ENCODE data around the gene PLAAT3. TPM values are rescaled to one million over a fixed set of nuclear protein-coding genes. Genes with fewer than 3 reads are reported as not detected.

Gene PLAAT3
- polyA plus RNA-seq, 1 of the 3 experiments (the other 2 are of a cell fraction), result 44.0 TPM

DNA sequence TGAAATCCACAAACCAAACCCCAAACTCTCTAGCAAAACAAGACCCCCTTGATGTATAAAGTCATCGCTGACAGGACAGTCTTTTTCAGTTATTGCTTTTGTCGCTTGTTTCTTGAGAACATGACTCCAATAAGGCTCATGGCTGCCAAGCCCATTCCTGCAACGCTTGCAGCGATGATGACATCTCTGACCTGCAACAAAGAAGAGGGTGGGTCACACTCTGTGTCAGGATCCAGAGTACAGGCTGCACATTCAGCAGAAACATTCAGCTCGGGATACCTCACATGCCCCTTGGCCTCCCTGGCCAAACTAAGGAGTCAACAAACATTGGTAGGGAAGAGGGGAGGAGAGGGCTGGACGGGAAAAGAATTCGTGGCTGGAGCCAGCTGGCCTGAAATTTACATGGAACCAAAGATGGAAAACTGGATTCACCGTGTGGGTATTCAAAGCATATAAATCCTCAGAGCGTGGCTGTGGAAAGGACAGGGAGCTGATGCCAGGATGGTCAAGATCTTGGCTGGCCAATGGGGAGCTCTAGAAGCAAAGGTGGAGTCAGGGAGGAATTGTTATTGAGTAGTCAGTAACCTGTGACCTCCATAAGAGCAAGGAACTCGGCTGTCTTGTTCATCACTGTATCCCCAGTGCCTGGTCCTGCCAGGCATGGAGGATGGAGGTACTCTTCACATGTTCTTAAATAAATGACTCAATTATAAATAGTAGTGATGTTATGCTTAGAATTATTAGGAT is 39.2 kb downstream of the PLAAT3 start:
- H3K27me3 ChIP-seq (ENCODE audit: insufficient read depth), result no peaks in the 10 kb centered on the region
- 85% methylated on average over 10 of the region's 10 CpGs for WGBS (ENCODE audit: low lambda C conversion rate)
- no peaks in the 10 kb centered on the region for H4K20me1 ChIP-seq (ENCODE audit: insufficient read depth)
- no peaks in the 10 kb centered on the region for H3F3A ChIP-seq (replicated peaks; ENCODE audit: insufficient read depth)
- H3K9me3 ChIP-seq, result no peaks in the 10 kb centered on the region
- no peak overlapping the region for H3K4me2 ChIP-seq
- no peaks in the 10 kb centered on the region for H3K9me2 ChIP-seq
- H3K79me2 ChIP-seq (ENCODE audit: insufficient read depth), result no peaks in the 10 kb centered on the region
- H3K9ac ChIP-seq, result no peak overlapping the region
- POLR2A ChIA-PET, result no interaction called here
- no peak overlapping the region for H3K4me3 ChIP-seq (ENCODE audit: low read depth in 2 of 2, low read length in 1 of 2)
- CTCF ChIA-PET, result interaction anchor here (0.7 kb wide), 1 partner anchor 18 kb away, joined by 3 read pairs; no protein-coding TSS in a partner anchor
- H3K4me1 ChIP-seq (ENCODE audit: control insufficient read depth in 1 of 2, insufficient read depth in 2 of 2, low read depth in 1 of 2, low read length in 1 of 2), result no peaks in the 10 kb centered on the region
- no peak overlapping the region for H2AFZ ChIP-seq (ENCODE audit: low read depth)
- no peak overlapping the region for H3K27ac ChIP-seq (ENCODE audit: low read depth in 2 of 2, low read length in 1 of 2)
- DNase-seq, result no peak
- H3K36me3 ChIP-seq (replicated peaks in 1 of 2; ENCODE audit: control insufficient read depth in 1 of 2, insufficient read depth in 2 of 2, low read length in 1 of 2), result peaks cover 0 to 2% of the 10 kb centered on the region in 2 experiments
- TF ChIP-seq FOXM1 (IDR thresholded peaks at IDR 0.05; ENCODE audit: low read depth), result no peak
- no peak for TF ChIP-seq EP300 (IDR thresholded peaks at IDR 0.05; ENCODE audit: borderline replicate concordance in 1 of 2, low read depth in 1 of 2, low read length in 1 of 2)
- no peak for TF ChIP-seq TEAD4 (IDR thresholded peaks at IDR 0.05; ENCODE audit: borderline replicate concordance, insufficient read depth)
- no peak for TF ChIP-seq RXRA (IDR thresholded peaks at IDR 0.05; ENCODE audit: borderline replicate concordance, low read depth)
- no peak for TF ChIP-seq MXI1 (IDR thresholded peaks at IDR 0.05; ENCODE audit: low read depth, low read length)
- TF ChIP-seq, protein P1, sequence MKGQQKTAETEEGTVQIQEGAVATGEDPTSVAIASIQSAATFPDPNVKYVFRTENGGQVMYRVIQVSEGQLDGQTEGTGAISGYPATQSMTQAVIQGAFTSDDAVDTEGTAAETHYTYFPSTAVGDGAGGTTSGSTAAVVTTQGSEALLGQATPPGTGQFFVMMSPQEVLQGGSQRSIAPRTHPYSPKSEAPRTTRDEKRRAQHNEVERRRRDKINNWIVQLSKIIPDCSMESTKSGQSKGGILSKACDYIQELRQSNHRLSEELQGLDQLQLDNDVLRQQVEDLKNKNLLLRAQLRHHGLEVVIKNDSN (IDR thresholded peaks at IDR 0.05; ENCODE audit: borderline replicate concordance, low read depth), result no peak
- no peak for TF ChIP-seq POLR2AphosphoS5 (IDR thresholded peaks at IDR 0.05; ENCODE audit: low read depth, low read length)
- TF ChIP-seq ELF1 (IDR thresholded peaks at IDR 0.05), result no peak

DNA sequence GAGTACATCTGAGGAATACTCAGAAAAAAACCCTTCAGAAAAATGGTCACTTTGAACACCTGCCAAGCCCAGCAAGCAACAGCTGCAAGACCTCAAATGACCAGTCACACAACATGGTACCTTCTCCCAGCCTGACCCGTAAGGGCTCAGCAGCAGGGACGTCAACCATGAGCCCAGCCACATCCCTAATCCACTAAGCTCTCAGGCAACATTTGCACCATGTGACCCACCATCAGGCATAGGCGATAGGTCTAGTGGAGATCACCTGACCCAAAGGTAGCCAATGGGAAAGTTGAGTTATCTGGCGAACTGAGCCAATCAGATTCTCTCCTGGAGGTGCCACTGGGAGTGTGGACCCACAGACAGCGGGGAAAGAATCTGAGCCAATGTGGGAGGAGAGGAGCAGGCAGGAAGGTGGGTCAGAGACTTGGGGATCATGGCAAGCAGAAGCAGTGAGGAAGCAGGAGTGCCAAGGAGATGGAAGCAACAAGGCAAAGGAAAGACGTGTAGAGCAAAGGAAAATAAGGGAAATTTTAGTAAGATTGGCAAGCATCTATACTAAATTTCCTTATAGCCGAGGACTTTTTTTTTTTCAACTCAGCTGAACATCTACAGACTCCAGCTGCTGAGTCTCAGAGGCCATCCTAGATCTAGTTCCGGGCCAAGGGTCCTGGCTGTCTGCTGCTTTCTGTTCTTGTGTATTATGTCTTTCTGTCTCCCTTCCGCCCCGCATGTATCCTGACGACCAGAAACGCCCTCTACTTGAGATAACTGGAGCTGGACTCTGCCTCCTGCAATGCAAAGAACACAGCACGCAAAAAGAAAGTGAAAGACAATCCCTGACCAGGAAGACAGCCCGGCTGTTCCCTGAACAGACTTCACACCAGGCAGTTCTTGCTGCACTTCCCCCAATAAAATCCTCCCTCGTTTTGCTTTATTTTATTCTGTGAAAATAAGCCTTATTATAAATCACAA is 40.1 kb downstream of the PLAAT3 start:
- no peaks in the 10 kb centered on the region for H3K27me3 ChIP-seq (ENCODE audit: insufficient read depth)
- H3K9me3 ChIP-seq, result no peaks in the 10 kb centered on the region
- H3K9me2 ChIP-seq, result no peaks in the 10 kb centered on the region
- H2AFZ ChIP-seq (ENCODE audit: low read depth), result no peak overlapping the region
- no peaks in the 10 kb centered on the region for H3K36me3 ChIP-seq (replicated peaks in 1 of 2; ENCODE audit: control insufficient read depth in 1 of 2, insufficient read depth in 2 of 2, low read length in 1 of 2)
- H4K20me1 ChIP-seq (ENCODE audit: insufficient read depth), result no peaks in the 10 kb centered on the region
- H3K27ac ChIP-seq (ENCODE audit: low read depth in 2 of 2, low read length in 1 of 2), result no peak overlapping the region
- ChIA-PET POLR2A (no interaction called here), CTCF (no interaction called here)
- no peaks in the 10 kb centered on the region for H3F3A ChIP-seq (replicated peaks; ENCODE audit: insufficient read depth)
- no peak overlapping the region for H3K4me3 ChIP-seq (ENCODE audit: low read depth in 2 of 2, low read length in 1 of 2)
- H3K4me2 ChIP-seq, result no peak overlapping the region
- no peak for DNase-seq
- 89% methylated on average over 12 of the region's 15 CpGs for WGBS (ENCODE audit: low lambda C conversion rate)
- no peak overlapping the region for H3K9ac ChIP-seq
- TF ChIP-seq MXI1 (IDR thresholded peaks at IDR 0.05; ENCODE audit: low read depth, low read length), result no peak
- TF ChIP-seq CHD2 (IDR thresholded peaks at IDR 0.05; ENCODE audit: low read length, partially characterized antibody), result no peak
- TF ChIP-seq TEAD4 (IDR thresholded peaks at IDR 0.05; ENCODE audit: borderline replicate concordance, insufficient read depth), result no peak
- no peak for TF ChIP-seq YY1 (IDR thresholded peaks at IDR 0.05; ENCODE audit: low read depth)
- no peak for TF ChIP-seq SIN3A (IDR thresholded peaks at IDR 0.05; ENCODE audit: borderline replicate concordance, low read depth, low read length)
- TF ChIP-seq TCF12 (IDR thresholded peaks at IDR 0.05), result no peak
- TF ChIP-seq RAD21 (IDR thresholded peaks at IDR 0.05; ENCODE audit: low read length), result no peak
- no peak for TF ChIP-seq CTCF (IDR thresholded peaks at IDR 0.05)
- TF ChIP-seq, protein P2, sequence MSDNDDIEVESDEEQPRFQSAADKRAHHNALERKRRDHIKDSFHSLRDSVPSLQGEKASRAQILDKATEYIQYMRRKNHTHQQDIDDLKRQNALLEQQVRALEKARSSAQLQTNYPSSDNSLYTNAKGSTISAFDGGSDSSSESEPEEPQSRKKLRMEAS (IDR thresholded peaks at IDR 0.05; ENCODE audit: low read depth), result no peak
- H3K79me2 ChIP-seq (ENCODE audit: insufficient read depth), result no peaks in the 10 kb centered on the region
- H3K4me1 ChIP-seq (ENCODE audit: control insufficient read depth in 1 of 2, insufficient read depth in 2 of 2, low read depth in 1 of 2, low read length in 1 of 2), result no peaks in the 10 kb centered on the region
